PC-9 (cell line): Measurements from ENCODE around the gene MAP4K5.

Experiments
- CTCF ChIP-seq: fragments of 200-600 bp; sonication (generic); conservative IDR thresholded peaks from 2 replicates; pipeline ENCODE4 v1.6.1; 2017; ENCODE audit warnings: mixed run types, antibody characterized with exemption, mild to moderate bottlenecking, moderate library complexity
- EZH2 ChIP-seq: fragments of 200-600 bp; sonication (generic); IDR thresholded peaks from 2 replicates; pipeline ENCODE4 v1.8.0; 2017; ENCODE audit warnings: antibody characterized with exemption, low read depth

- TF ChIP-seq CTCF (no peak), EZH2 (no peak)
These were observed 28.5 kb upstream of the MAP4K5 start for GRCh38 chr14:50560931-50561285.
